Glomerular endothelial cell (primary cell): Measurements from ENCODE around the gene COX5A. TPM values are rescaled to one million over a fixed set of nuclear protein-coding genes. Genes with fewer than 3 reads are reported as not detected.
"Not testable (repeated sequence)": the region's sequence is repeated elsewhere in the genome, so short reads cannot be mapped to it uniquely, and the experiment has no call there.

ENCODE experiments used
- DNase-seq: peaks from one replicate; pipeline ENCODE4 v3.0.0-alpha.2; 2011; ENCODE audit warnings: low read depth, low spot score; ENCODE audit errors: extremely low read depth
- total RNA-seq: library from RNA; depleted of rRNA; stranded (reverse); fragments of >200 nt; gene quantifications from 2 replicates; pipeline ENCODE4 v1.2.3, GENCODE V29; 2015

COX5A gene
- total RNA-seq, 1 donor from 2014 or later, result 157 TPM

DNA sequence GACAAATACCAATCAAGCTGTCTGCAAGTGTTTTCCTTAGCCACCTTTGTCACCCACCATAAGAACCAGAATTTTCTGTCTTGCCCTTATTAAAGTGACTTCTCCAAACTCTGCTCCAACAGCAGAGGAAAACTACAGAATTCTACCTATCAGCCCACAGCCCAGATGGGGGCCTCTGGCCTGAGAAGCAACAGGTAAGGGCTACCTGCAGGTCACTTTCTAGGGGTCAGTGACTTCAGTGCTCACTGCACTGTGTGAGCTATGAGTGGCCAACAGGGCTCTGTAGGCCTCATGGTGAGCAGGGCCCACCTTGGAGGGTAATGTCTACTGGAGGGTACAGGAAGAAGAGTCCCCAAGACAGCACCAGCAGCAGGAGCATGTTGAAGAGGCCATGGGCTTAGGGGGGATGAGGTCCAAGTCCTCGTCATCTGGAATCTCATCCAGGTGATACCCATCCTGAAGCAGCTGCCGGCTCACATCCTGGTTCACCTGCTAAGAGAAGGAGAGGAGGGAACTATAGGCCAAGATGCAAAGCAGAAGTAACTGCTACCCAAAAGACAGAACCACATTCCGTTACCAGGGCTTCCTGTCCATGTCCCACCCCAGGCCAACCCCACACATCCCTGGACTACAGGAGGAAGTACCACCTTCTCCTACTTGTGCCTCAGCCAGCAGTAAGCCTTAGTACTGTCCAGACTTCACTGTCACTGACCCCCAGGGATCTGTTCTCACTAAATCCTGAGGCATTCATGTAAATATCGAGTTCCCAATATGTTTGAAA lies 35.4 kb downstream of the COX5A start:
- DNase-seq, result no peak

DNA sequence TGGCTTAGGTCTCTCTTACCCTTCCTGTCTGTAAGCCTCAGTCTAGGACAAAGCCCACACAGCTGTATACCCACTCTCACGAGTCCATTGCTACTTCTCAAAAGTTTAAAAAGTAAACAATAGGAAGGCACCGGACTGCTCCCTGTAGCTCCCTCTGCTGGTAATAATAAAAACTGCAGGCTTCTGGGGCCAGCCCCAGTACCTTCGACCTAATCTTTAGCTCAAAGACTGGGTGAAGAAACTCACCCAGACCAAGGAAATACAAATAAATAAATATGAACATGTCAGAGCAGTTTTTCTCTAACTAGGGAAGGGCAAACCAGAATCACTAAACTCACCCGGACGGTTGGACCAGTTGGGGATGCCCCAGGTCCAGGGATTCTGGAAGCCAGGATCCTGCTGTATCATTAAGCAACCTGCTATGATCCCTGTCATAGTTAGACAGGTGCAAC lies 36.2 kb downstream of the COX5A start:
- DNase-seq, result no peak

DNA sequence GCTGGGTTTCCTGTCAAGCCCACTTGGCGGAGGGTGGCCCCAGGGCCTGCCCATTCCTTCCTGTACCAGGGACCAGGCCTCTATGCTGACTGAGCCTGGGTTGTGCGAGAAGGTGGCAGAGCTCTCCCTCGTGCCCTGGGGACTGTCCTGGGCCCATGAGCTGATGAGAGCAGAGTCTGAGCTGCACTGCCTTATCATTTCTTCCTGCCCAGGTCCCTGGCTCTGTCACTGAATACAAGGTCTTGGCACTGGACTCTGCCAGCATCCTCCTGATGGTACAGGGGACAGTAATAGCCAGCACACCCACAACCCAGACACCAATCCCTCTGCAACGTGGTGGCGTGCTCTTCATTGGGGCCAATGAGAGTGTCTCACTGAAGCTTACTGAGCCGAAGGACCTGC lies 40.6 kb downstream of the COX5A start:
- no peak for DNase-seq

DNA sequence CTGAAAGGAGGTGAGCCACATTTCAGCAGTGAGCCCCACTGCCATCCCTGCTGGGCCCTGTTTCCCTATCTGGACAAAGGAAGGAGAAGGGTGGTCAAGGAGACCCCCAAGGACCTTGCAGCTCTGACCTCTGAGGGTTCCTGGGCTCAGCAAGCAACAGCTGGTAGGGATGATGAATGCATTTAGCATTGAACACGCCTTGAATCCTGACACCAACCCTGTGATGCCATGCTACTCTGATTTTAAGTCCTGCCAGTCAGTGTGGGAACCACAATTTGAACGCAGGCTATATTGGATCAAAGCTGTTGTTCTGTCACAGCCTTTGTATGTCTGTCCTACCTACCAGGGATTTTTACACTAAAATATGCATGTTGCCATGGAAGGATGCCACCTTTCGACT lies 41.6 kb downstream of the COX5A start:
- DNase-seq, result no peak

DNA sequence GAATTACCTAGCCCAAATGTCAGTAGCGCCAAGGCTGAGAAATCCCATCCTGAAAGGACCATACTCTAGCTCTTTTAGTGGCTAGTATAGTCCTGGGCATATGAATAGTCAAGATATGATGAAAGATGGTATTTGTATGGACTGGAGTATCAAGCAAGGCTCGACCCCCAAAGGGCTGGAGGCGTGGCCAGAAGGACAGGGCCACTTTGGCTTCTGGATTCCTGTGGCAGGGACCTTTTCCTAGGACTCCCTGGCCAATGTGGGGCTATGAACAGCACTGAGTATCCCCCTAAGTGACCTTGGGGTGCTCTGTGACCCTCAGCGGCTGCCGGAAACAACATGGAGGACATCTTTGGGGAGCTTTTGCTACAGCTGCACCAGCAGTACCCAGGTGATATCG lies 42.0 kb downstream of the COX5A start:
- no peak for DNase-seq

DNA sequence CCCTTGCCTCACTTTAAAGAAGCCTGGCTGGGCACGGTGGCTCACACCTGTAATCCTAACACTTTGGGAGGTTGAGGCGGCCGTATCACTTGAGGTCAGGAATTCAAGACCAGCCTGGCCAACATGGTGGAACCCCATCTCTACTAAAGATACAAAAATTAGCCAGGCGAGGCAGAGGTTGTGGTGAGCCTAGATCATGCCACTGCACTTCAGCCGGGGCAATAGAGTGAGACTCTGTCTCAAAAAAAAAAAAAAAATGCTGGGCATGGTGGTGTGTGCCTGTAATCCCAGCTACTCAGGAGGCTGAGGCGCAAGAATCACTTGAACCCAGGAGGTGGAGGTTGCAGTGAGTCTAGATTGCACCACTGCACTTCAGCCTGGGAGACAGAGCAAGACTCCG lies 43.5 kb downstream of the COX5A start:
- not testable (repeated sequence) for DNase-seq

DNA sequence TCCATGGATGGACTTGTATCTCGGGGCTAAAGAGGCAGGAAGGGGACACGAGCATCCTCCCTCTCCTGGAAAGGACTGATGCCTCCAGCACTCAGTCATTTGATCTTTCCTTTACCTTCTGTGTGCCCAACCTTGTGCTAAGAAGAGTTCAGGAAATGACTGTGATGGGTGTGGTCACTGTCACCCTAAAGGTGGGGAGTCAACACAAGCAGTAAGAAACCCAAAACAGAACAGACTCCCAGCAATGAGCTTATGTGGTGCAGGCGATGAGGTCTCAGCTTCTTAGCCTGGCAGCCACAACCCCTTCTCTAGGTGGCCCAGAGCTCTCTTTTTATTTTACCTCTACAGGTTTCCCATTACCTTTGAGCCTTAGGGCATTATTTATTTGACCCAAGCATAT lies 44.2 kb downstream of the COX5A start:
- no peak for DNase-seq

DNA sequence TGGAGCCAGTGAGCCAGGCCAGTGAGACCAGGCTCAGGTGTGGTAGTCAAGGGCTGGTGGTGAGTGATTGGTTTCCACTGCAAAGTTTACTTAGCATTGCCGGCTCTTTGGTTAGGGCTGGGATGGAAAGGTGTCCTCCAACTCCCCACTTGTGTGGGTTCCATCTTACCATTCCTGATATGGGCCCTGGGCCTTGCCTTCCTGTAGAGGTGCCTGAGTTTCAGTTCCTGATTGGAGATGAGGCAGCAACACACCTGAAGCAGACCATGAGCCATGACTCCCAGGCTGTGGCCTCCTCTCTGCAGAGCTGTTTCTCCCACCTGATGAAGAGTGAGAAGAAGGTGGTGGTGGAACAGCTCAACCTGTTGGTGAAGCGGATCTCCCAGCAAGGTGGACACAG lies 44.9 kb downstream of the COX5A start:
- DNase-seq, result no peak

DNA sequence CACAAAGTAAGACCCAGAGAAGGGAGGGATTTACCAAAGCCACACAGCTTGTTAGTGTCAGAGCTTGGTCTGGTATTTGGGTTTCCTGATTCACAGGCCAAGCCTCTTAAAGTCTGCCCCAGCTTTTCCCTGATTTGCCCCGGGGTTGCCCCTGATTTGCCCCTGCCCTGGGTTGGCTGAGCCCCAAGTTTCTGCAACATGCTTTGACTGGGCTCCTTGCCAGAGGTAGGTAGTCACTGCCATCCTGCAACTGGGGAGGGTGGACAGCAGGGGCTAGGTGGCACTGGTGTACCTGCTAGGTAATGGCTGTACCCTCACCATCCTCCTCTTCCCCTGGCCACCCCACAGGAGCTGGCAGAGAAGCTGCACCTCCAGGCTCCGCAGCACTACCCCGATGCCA lies 45.6 kb downstream of the COX5A start:
- no peak for DNase-seq

DNA sequence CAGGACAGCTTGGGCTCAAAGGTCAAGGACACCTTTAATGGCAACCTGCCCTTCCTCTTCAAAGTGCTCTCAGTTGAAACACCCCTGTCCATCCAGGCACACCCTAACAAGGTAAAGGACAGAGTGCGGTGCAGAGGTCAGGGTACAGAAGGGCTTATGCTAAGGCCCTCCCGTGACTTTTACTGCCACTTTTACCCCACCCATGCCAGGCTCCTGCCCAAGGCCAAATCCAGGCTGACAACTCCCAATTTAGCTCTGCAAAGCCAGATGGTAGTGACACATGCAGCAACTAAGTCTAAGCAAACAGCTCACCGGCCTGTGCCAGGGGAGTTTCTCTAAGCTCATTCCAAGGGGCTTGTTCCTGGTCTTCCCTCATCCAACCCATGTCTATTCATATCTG lies 46.4 kb downstream of the COX5A start:
- no peak for DNase-seq

DNA sequence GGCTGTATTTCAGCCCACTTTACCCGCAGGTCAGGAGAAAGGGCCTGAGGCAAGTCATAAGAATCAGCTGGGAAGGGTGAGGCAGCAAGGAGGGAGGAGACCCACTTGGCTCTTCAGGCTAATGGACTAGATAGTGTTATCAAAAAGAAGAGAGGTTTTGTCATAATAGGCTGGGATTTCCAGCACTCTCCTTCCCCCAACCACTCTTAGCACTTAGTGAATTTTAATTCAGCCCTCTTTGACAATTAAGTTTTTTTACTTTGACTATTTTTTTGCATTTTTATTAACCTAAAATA lies 47.3 kb downstream of the COX5A start:
- DNase-seq, result no peak

DNA sequence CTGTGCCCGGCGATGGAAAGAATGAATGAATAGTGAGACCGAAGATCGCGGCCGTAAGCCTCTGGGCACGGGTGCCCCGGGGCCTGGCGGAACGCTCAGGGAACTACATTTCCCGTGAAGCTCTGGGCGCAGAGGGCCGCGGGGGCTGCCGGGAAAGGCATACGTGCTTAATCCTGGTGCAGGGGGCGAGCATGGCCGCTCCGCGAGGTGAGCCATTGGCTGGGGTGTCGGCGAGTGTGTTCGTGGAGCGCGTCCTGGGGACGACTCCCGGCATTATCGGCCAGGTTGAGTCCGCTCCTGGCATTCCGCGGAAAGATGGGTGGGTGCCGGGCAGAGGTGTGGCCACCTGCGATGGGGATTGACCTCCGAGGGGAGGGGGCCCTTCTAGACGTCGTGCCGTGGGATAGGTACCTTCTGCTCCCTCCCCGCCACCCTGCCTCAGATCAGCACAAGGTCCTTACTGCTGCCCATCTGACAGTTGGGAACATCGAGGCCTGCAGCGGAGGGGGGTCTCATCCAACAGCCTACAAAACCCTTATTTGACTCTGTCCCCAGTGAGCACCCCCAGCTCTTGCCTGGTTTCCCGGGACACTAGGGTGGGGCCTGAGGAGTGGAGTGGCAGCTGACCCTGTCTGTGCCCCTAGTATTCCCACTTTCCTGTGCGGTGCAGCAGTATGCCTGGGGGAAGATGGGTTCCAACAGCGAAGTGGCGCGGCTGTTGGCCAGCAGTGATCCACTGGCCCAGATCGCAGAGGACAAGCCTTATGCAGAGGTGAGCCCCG lies 47.8 kb downstream of the COX5A start, which contains the start of gene MPI:
Gene MPI, plus strand, starts transcription at position 160 of the 782 bp plus-strand sequence. Its CDS starts 32 bp downstream, at position 192.
- DNase-seq, result no peak

DNA sequence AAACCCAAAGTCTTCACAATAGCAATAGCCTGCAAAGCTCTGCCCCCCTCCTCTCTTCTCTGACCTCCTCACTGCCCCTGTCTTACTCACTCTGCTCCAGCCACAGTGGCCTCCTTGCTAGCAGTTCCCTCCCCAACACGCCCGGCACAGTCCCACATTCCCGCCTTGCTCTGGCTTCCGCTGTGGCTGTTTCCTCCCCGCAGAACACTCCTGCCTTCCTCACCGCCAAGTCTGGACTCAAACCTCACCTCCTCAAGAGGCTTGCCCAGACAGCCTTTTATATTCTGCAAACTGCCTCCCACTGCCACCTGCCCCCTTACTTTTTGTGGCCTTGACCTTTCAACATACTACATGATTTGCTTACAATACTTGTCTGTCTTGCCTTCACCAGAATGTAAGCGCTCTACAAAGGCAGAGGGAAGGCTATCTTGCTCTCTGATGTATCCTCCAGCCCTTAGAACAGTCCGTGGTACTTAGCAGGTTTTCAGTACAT lies 48.4 kb downstream of the COX5A start:
- no peak for DNase-seq

DNA sequence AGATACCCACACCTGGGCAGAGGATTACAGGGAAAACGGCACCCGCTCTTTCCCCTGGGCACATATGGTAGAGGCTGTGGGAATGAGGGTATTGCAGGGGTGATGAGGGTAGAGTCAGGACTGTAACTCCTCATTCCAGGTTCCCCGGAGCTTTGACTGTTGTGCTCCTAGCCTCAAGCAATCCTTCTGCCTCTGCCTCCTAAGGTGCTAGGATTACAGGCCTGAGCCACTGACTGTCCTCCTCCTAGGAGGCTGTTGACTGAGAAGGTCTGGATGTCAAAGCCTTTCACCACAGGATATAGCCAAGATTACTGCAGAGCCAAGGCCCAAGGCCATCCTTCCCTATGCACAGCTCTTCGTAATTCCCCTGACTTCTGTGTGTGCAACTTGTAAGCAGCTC lies 49.2 kb downstream of the COX5A start:
- no peak for DNase-seq

DNA sequence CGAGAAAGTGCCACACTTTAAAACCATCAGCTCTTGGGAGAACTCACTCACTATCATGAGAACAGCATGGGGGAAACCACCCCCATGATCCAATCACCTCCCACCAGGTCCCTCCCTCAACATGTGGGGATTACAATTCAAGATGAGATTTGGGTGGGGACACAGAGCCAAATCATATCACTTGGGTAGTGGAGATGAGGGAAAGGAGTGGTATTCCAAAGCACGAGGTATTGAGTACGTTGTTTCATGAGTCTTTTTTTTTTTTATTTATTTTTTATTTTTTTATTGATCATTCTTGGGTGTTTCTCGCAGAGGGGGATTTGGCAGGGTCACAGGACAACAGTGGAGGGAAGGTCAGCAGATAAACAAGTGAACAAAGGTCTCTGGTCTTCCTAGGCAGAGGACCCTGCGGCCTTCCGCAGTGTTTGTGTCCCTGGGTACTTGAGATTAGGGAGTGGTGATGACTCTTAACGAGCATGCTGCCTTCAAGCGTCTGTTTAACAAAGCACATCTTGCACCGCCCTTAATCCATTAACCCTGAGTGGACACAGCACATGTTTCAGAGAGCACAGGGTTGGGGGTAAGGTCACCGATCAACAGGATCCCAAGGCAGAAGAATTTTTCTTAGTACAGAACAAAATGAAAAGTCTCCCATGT lies 50.2 kb downstream of the COX5A start:
- DNase-seq, result not testable (repeated sequence)

DNA sequence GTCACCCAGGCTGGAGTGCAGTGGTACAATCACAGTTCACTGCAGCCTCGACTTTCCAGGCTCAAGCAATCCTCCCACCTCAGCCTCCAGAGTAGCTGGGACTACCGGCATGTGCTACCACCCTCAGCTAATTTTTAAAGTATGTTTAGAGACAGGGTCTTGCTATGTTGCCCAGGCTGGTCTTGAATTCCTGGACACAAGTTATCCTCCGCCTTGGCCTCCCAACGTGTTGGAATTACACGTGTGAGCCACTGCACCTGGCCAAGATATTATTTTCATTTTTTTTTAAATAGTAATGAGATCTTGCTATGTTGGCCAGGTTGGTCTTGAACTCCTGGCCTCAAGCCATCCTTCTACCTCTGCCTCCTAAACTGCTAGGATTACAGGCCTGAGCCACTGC lies 52.4 kb downstream of the COX5A start:
- DNase-seq, result no peak

DNA sequence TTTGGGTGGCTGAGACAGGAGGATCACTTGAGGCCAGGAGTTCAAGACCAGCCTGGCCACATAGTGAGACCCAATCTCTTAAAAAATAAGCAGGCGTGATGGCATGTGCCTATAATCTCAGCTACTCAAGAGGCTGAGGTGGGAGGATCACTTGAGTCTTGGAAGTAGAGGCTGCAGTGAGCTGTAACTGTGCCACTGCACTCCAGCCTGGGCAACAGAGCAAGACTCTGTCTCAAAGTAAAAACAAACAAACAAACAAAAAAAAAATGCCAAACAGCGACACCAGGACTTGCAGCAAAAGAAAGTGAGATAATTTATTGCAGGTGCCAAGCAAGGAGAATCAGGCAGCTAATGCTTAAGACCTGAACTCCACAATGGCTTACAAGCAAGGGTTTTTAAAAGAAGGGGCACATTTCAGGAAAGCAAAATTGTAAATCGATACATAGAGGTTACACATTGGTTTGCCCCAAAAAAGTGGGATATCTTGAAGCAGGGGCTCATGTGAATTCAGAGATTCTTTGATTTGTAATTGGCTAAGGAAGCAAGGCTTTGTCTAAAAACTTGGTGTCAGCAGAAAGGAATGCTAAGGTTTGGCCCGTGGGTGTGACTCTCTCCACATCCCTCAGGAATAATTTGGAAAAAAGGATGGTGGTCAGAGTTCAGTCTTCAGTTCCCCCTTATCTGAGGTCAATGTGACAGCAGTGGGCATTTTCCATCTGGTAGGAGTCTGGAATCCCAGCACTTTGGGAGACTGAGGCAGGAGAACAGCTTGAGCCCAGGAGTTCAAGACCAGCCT lies 53.2 kb downstream of the COX5A start:
- no peak for DNase-seq

DNA sequence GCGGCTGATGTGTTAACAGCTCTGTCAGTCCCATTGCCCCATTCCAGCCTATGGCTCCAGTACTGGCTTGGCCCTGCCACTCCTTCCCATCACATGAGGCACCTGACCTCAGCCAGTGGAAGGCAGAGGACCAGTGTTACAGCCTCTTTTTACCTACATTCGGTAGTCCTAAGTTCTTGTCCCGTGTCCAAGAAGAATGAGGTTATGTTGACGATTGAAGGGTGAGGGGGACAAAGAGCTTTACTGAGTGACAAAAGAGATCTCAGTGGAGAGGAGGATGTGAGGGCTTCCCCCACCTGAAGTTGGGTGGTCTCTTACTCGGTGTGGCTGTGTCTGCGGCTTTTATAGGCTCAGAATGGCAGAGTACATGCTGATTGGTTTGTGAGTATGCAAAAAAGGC lies 55.3 kb downstream of the COX5A start:
- DNase-seq, result no peak

DNA sequence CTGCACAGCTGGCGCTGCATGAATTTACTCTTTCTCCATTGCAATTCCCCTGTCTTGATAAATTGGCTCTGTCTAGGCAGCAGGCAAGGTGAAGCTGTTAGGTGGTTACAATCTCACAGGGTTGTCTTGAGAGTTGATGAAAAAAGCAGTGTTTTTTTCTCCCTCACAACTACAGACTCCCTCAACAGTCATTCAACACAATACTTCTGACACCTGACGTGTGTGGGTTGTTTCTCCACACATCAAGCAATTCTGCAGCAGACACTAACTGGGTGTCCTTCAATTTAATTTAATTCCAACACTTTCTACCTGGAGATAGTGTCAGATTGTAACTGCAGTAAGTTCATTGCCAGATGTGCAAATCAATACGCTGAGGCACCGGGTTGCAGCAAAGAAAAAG lies 59.6 kb downstream of the COX5A start:
- DNase-seq, result no peak

DNA sequence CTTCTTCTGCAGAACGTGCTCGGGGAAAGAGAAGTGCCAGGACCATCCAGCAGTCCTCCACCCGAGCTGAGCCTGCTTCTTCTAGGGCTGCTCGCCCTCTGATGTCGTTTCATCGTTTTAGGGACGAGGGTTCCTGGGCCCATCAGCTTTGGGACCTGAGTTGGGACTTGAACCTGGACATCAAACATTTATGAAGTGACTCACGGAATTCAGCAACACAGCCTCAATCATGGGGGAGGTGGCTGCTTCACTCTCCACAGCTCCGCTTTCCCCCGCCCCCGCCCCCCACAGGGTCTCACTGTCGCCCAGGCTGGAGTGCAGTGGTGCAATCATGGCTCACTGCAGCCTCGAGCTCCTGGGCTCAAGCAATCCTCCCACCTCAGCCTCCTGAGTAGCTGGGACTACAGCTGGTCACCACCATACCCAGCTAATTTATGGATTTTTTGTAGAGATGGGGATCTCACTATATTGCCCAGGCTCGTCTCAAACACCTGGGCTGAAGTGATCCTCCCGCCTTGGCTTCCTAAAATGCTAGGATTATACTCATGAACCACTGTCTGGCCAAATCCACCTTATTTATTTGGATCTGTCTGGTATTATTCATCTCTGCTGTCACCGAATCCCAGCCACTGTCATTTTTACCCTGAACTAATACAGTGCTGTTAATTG lies 64.0 kb downstream of the COX5A start:
- DNase-seq, result no peak
